HG02885 (cell line): Measurements from ENCODE around the gene ZFAND2B.
"Not testable (repeated sequence)": the region's sequence is repeated elsewhere in the genome, so short reads cannot be mapped to it uniquely, and the experiment has no call there.

Source experiments
- ATAC-seq: cut with Tn5 transposase; IDR thresholded peaks from one replicate; pipeline ENCODE4 v1.9.1; 2021; ENCODE audit warnings: mild to moderate bottlenecking; ENCODE audit not compliant: unreplicated experiment, poor library complexity

Gene ZFAND2B

DNA sequence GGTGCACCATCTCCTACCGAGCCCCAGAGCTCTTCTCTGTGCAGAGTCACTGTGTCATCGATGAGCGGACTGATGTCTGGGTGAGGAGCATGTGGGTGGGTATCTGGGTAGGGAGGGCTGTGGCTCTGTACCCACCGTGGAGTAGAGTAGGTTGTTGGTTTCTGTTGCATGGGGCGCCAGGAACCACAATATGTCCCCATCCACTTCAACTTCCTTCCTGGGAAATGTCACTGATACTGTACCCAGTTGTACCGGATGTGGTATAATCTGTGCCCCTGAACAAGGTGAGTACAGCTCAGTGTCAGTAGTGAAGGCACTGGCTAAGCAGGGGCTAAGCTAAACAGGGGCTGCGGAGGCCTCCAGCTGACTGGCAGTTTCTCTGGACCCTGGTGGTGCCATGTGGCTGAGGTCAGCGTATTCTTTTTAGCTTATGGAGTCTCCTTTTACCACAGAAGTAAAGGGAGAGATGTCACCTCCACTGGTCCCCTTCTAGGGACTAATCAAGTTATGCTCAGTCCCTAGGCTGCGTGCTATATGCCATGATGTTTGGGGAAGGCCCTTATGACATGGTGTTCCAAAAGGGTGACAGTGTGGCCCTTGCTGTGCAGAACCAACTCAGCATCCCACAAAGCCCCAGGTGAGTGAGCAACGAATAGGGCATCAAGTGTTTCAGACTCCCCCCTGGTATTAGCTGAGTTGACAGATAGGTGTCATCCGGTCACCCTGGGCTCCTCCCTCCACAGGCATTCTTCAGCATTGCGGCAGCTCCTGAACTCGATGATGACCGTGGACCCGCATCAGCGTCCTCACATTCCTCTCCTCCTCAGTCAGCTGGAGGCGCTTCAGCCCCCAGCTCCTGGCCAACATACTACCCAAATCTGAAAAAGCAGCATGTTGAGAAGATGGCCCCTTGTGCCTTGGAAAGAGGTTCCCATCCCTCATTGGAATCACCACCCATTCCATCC is 41.4 kb downstream of the ZFAND2B start:
- no peak for ATAC-seq

DNA sequence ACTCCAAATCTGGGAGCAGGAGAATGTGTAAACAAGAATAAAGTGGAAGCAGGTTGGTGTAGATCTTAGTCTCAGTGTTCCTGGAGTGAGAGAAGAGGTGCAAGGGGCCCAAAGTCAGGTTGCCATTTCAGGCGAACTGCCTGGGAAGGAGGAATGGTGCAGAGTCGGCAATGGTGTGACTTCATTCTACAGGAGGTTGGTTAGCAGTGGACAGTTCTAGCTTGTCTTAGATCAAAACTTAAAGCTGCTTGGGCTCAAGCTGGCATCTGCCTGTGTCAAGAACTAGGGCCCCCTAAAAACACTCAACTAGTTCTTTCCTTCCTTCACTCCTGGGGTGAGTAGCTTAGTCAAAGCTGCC is 42.2 kb downstream of the ZFAND2B start:
- no peak for ATAC-seq

DNA sequence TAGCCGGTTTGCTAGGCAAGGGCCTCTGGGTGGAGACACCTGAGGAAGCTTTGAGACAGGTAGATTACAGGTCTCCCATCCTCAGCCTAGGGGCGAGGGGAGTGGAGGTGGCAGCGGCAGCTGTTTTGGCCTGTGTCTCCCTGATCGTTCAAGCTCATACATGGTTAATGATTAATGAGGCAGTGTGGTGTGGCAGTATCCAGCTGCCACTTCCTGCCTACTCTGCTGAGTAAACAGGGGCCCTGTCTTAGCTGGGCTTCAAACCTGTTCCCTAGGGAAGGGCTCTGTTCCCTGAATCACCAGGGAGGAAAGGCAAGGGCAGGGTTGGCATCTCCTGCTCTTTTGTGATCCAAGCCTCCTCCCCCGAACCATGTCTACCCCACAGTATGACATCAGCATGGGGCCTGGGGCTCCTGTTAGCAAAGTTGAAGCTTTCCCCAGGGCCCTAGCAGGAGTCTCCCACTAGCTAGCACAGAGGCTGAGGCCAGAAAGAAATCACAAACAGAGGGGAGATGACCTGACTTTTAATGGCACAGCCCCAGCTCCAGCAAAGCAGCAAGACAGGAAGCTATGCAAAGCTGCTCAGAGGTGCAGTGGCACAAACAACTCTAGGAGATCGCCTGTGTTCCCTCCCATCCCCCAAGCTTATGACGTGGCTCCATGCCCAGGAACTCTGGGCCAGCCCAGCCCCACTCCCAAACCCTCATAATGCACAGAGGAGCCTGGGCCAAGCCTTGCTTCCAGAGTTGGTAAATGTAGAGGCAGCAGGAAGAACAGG is 42.8 kb downstream of the ZFAND2B start:
- ATAC-seq, result no peak

DNA sequence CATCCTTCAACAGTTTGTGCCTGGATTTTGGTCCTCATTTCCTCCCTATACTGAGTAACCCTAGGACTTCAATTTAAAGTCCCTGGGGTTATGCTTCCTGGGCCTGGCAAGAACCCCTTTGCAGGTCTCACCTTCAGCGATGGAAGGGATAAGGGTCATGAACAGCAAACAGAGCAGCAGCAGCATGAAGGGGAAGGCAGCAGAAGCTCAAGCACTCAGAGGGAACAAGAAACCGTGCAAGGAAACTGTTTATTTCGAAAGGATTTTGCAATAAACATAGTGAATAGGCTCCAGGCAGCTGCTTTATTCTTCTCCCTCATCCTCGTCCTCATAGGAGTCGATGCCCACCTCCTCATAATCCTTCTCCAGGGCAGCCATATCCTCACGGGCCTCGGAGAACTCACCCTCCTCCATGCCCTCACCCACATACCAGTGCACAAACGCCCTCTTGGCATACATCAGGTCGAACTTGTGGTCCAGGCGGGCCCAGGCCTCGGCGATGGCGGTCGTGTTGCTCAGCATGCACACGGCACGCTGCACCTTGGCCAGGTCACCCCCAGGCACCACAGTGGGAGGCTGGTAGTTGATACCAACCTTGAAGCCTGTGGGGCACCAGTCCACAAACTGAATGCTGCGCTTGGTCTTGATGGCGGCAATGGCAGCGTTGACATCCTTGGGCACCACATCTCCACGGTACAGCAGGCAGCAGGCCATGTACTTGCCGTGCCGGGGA is 43.6 kb downstream of the ZFAND2B start:
- no peak for ATAC-seq

DNA sequence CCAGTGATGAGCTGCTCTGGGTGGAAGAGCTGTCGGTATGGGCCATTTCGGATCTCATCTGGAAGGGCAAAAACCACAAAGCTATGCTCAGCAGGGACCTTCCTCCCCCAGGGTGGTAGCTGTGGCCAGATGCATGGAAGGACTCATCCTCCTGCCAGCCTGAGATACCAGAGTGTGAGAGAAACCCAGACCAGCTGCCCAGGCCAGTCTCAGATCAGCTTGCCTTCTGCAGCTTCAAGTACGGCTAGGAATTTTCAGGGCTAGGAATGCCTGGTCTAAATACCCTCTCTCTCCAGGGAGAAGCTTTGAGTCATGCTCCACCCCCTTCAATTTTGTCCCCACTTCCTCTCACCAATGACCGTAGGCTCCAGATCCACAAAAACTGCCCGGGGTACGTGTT is 45.1 kb downstream of the ZFAND2B start:
- no peak for ATAC-seq

DNA sequence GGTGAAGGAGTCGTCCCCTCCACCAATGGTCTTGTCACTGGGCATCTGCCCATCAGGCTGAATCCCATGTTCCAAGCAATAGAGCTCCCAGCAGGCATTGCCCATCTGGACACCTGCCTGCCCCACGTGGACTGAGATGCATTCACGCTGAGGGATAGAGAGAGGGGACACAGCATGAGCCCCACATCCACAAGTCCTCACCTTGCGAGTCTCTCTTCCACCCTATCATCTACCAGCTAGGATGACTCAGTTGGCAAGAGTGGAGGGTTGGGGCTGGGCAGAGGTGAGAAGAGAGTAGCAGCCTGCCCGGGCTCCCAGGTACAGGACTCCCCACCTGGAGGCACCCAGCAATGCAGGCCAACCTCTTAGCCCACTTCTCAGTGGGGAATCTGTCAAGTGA is 45.5 kb downstream of the ZFAND2B start:
- no peak for ATAC-seq

DNA sequence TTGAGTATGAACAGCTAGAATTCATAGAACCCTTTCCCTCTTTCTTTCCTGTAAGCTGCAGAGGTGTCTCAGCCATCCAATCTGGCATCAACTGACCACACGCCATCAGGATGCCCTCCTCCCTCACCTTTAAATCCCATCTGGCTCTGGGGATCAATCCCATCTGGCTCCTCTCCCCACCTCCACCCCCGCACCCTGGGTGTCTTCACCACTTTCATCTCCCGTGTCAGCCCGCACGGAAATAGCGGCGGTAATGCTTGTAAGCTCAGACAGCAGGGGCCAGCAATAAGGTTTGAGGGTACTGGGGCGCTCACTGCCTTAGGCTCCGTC is 46.0 kb downstream of the ZFAND2B start:
- ATAC-seq, result no peak

DNA sequence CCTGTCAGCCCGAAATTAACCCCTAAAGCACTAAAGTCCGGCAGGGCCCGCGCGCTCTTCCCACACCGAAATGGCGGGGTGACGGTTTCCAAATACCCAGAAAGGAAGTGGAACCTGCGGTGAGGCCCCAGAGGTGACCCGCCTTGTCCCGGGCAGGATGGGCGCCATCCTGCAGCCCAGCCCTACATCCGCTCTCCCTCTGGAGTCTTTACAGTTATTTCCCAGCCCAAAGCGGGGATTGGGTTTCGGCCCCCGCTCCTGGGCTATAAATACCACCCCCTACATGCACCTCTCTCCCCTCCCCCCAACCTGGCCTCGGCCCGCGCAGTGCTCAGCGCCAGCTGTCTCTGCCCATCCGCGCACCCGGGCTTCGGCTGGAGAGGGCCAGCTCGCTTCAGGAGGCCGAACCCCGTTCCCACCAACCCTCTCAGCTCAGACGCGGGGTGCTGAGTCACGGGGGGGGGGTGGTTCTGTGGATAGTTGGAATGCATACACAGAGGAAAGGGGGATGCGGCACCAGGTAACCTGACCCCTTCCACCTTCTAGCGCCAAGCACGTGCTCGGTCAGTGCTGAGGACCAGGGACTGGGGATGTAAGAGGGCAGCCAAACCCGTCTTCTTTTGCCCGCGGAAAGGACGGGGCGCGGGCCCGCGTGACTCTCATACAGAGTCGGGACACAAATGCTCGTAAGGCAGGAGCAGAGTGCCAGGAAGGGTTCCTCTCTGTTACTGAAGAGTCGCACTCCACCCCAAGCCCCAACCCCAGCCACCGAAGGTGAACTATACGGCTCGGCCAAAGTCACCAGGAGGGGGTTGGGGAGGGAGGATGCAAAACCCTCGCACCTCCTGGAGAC is 46.5 kb downstream of the ZFAND2B start, which contains the start of gene TUBA4B:
Gene TUBA4B (plus strand): TSS at position 344 of the 853 bp plus-strand sequence. CDS start 165 bp downstream, at position 509.
- no peak for ATAC-seq

DNA sequence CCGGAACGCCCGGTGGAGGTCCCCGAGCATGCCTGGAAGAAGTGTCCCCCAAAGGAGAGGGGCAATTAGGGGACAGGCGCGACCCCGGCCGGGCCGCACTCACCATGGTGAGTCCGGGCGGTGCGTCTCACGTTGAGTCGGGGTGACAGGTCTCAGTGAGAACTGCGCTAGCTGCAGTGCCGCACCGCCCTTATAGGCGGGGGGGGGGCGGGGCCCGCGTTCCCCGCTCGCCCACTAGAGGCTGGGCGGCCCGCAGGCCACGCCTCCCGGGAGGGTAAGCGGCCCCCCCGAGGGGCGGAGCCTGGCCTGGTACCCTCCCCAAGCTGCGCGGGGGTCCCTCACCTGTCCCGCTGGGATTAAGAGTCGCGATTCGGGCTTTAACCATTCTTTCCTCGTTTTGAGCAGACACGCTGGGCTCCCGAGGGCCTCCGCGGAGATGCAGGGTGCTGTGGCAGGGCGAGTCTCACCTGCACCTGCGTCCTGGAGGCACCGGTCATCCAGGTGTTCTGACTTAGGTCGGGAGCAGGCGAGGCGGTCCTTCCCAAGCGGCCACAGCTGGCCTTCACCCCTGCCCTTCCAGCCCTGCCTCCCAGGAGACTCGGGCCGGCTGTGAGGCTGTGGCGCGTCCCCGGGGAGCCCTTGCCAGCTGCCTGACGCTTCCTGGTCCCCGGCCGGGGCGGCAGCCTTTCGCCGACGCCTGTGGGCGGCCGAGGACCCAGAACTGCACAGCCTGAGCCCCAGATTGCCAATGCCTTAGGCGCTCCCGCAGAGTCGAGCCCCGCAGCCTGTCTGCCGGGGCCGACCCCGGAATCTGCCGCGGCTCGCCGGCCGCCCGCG is 47.4 kb downstream of the ZFAND2B start, which contains the start of gene TUBA4A:
Gene TUBA4A (minus strand): TSS at position 166 of the 837 bp plus-strand sequence. CDS start 60 bp downstream, at position 106.
- peak; percentile 67 for ATAC-seq

DNA sequence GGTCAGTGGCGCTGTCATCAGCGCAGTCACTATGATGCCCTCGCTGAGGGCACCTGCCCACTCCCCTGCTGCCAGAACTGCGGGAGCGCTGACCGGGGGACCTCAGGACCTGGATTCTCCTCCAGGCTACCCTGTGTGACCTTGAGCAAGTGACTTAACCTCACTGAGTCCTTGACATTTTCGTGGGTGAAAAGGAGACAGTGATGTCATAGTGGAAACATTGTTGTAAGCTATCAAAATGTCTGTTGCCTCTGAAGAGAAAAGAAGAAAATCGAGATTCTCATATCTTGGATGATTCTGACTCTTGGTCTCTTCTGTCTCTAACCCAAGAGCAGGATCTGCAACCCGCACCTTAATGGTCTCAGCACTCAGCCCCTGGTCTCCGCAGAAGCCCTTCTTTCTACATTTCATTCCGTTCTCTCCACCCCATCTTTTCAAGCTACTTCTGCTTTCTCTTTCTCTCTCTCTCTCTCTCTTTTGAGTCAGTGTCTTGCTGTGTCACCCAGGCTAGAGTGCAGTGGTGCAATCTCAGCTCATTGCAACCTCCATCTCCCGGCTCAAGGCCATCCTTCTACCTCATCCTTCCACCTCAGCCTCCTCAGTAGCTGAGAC is 48.1 kb downstream of the ZFAND2B start:
- ATAC-seq, result peak; percentile 28

DNA sequence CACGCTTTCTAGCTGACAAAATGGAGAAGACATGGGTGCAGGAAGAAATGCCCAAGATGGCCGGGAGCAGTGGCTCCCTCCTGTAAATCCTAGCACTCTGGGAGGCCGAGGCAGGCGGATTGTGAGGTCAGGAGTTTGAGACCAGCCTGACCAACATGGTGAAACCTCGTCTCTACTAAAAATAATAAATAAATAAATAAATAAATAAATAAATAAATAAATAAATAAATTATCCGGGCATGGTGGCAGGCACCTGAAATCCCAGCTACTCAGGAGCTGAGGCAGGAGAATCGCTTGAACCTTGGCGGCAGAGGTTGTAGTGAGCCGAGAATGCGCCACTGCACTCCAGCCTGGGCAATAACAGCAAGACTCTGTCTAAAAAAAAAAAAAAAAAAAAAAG is 52.4 kb downstream of the ZFAND2B start:
- not testable (repeated sequence) for ATAC-seq
